Keratinocyte (primary cell): ENCODE measurements around the gene KRT37. TPM values are rescaled to one million over a fixed set of nuclear protein-coding genes. Genes with fewer than 3 reads are reported as not detected.
"Not testable (repeated sequence)": the region's sequence is repeated elsewhere in the genome, so short reads cannot be mapped to it uniquely, and the experiment has no call there.

Experiments used
- DNase-seq: peaks from one replicate; pipeline ENCODE4 v3.0.0-alpha.2; 2011; ENCODE audit warnings: low read depth, missing footprints, low spot score
- FAIRE-seq: peaks from 2 replicates; lab custom pipeline; 2011; peaks lifted over from hg19 to GRCh38; lab: Jason Lieb, UNC
- H2AFZ ChIP-seq: 2 replicates; pipeline ENCODE4 v1.6.0; 2012; ENCODE audit warnings: low read length, control low read depth, inconsistent platforms; ENCODE audit not compliant: control insufficient read depth
- H3K27ac ChIP-seq: 2 replicates; pipeline ENCODE4 v1.5.1; 2011; ENCODE audit warnings: low read length; ENCODE audit not compliant: control insufficient read depth, insufficient read depth
- H3K27me3 ChIP-seq: 3 replicates; pipeline ENCODE4 v1.6.0; 2011; ENCODE audit warnings: low read length; ENCODE audit not compliant: control insufficient read depth, insufficient read depth; ENCODE audit errors: extremely low read depth
- H3K36me3 ChIP-seq, 2 experiments: 2 replicates in 1 of 2; 3 replicates in 1 of 2; pipeline ENCODE4 v1.5.1; 2011; ENCODE audit warnings: low read length in 2 of 2, mild to moderate bottlenecking in 1 of 2; ENCODE audit not compliant: control insufficient read depth in 2 of 2, insufficient read depth in 2 of 2; ENCODE audit errors: extremely low read depth in 1 of 2
- H3K4me1 ChIP-seq: 3 replicates; pipeline ENCODE4 v1.5.1; 2011; ENCODE audit warnings: low read length; ENCODE audit not compliant: control insufficient read depth, insufficient read depth; ENCODE audit errors: extremely low read depth
- H3K4me2 ChIP-seq: 3 replicates; pipeline ENCODE4 v1.6.0; 2011; ENCODE audit warnings: low read depth, low read length; ENCODE audit not compliant: control insufficient read depth, insufficient read depth; ENCODE audit errors: extremely low read depth
- H3K4me3 ChIP-seq, 3 experiments: fragments of 200-600 bp in 1 of 3; sonication (generic) in 1 of 3; 2 replicates in 2 of 3; 3 replicates in 1 of 3; pipeline ENCODE4 v1.5.1; 2011 to 2016; ENCODE audit warnings: low read length in 3 of 3, mild to moderate bottlenecking in 3 of 3, control low read depth in 2 of 3, inconsistent platforms in 1 of 3, low read depth in 1 of 3, mixed read lengths in 1 of 3, mixed run types in 1 of 3, moderate library complexity in 1 of 3; ENCODE audit not compliant: control insufficient read depth in 2 of 3, insufficient read depth in 2 of 3; ENCODE audit errors: extremely low read depth in 1 of 3
- H3K79me2 ChIP-seq: 2 replicates; pipeline ENCODE4 v1.6.0; 2012; ENCODE audit warnings: low read length; ENCODE audit not compliant: control insufficient read depth, insufficient read depth
- H3K9ac ChIP-seq: 3 replicates; pipeline ENCODE4 v1.6.0; 2011; ENCODE audit warnings: low read length; ENCODE audit not compliant: control insufficient read depth, insufficient read depth; ENCODE audit errors: extremely low read depth
- H3K9me1 ChIP-seq: 3 replicates; pipeline ENCODE4 v1.6.0; 2011; ENCODE audit warnings: low read length; ENCODE audit not compliant: control insufficient read depth, insufficient read depth; ENCODE audit errors: extremely low read depth
- H3K9me3 ChIP-seq: 2 replicates; pipeline ENCODE4 v1.5.1; 2012; ENCODE audit warnings: low read depth, low read length; ENCODE audit not compliant: control insufficient read depth
- H4K20me1 ChIP-seq: 3 replicates; pipeline ENCODE4 v1.6.0; 2011; ENCODE audit warnings: low read length; ENCODE audit not compliant: control insufficient read depth, insufficient read depth; ENCODE audit errors: extremely low read depth
- EZH2 ChIP-seq: IDR thresholded peaks from one replicate; pipeline ENCODE4 v1.6.1; 2012; ENCODE audit warnings: inconsistent platforms, mild to moderate bottlenecking, low read length, moderate library complexity
- dilution Hi-C: fragments of 300-500 bp; cut with MboI; formaldehyde crosslinking; loops from one replicate; pipeline ENCODE4 v1.7.0; 2020; ENCODE audit warnings: low sequenced_read_pairs; ENCODE audit not compliant: extremely low pct_ligation_motif_present
- polyA plus RNA-seq, 5 experiments: library from polyadenylated mRNA; depleted of rRNA in 3 of 5; stranded (reverse) in 3 of 5; stranded (forward) in 1 of 5; unstranded in 1 of 5; fragments of >200 nt; gene quantifications; 1 replicate in 1 of 5; 2 replicates in 3 of 5; 3 replicates in 1 of 5; pipeline versions ENCODE4 v1.2.1 to v1.2.3, GENCODE V29; 2011 to 2012; ENCODE audit warnings: missing spikeins in 2 of 5, low read depth in 1 of 5, low replicate concordance in 1 of 5
- TF ChIP-seq, protein P1 (sequence below), 3 experiments: IDR thresholded peaks in 1 of 3; conservative IDR thresholded peaks in 1 of 3; optimal IDR thresholded peaks in 1 of 3; 2 replicates in 2 of 3; 3 replicates in 1 of 3; pipeline versions ENCODE3 to v1.5.1; 2011; ENCODE audit warnings: low read length in 3 of 3, mild to moderate bottlenecking in 3 of 3, moderate library complexity in 2 of 3, control low read depth in 1 of 3, inconsistent platforms in 1 of 3; ENCODE audit not compliant: insufficient read depth in 2 of 3; ENCODE audit errors: extremely low read depth in 1 of 3

Gene KRT37
- polyA plus RNA-seq, 1 donor (not counting 4 experiments of a cell fraction or from before 2014, with no cell fraction given) = 0.08 TPM

GRCh38 chr17:41429667-41430066 is 5.3 kb upstream of the KRT37 start:
- no peak overlapping the region for H3K9ac ChIP-seq
- H2AFZ ChIP-seq = no peak overlapping the region
- H3K4me3 ChIP-seq = no peak overlapping the region
- no peaks in the 10 kb centered on the region for H3K4me1 ChIP-seq
- H3K79me2 ChIP-seq = no peaks in the 10 kb centered on the region
- H3K36me3 ChIP-seq = no peaks in the 10 kb centered on the region
- no peaks in the 10 kb centered on the region for H4K20me1 ChIP-seq
- no peak for DNase-seq
- FAIRE-seq = no peak
- H3K9me3 ChIP-seq = no peaks in the 10 kb centered on the region
- no peaks in the 10 kb centered on the region for H3K9me1 ChIP-seq
- no peak overlapping the region for H3K4me2 ChIP-seq
- H3K27me3 ChIP-seq = no peaks in the 10 kb centered on the region
- dilution Hi-C loops = no loop called here
- TF ChIP-seq, protein P1, sequence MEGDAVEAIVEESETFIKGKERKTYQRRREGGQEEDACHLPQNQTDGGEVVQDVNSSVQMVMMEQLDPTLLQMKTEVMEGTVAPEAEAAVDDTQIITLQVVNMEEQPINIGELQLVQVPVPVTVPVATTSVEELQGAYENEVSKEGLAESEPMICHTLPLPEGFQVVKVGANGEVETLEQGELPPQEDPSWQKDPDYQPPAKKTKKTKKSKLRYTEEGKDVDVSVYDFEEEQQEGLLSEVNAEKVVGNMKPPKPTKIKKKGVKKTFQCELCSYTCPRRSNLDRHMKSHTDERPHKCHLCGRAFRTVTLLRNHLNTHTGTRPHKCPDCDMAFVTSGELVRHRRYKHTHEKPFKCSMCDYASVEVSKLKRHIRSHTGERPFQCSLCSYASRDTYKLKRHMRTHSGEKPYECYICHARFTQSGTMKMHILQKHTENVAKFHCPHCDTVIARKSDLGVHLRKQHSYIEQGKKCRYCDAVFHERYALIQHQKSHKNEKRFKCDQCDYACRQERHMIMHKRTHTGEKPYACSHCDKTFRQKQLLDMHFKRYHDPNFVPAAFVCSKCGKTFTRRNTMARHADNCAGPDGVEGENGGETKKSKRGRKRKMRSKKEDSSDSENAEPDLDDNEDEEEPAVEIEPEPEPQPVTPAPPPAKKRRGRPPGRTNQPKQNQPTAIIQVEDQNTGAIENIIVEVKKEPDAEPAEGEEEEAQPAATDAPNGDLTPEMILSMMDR (optimal IDR thresholded peaks at IDR 0.05 in 1 of 3, IDR thresholded peaks at IDR 0.05 in 1 of 3, conservative IDR thresholded peaks at IDR 0.05 in 1 of 3; ENCODE audit: extremely low read depth in 1 of 3, insufficient read depth in 2 of 3, low read length in 3 of 3) = no peak
- TF ChIP-seq EZH2 = no peak
- no peak overlapping the region for H3K27ac ChIP-seq

GRCh38 chr17:41428591-41429291 is 4.4 kb upstream of the KRT37 start:
- no peak overlapping the region for H3K4me2 ChIP-seq

DNA sequence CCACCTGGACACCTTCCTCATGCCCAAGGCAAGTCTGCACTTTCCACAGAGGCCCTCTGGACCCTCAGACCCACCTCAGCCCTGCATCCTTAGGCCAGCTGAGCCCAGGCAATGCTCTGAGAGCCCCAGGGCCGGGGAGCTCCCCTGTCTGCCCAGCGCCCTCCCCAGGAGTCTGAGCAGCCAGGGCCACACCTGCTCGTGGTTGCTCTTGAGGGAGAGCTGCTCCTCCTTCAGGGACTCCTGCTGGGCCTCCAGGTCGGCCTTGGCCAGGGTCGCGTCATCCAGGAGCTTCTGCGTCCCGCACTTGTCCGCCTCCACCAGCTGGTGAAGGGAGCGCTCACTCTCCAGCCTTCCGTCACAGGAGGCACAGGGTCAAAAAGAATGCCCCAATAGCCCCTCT is 1.8 kb downstream of the KRT37 start:
- dilution Hi-C loops, H3K27ac ChIP-seq, H3K9me3 ChIP-seq, H3K4me3 ChIP-seq, H3K27me3 ChIP-seq, H4K20me1 ChIP-seq, H3K79me2 ChIP-seq, FAIRE-seq, H3K36me3 ChIP-seq, H3K4me2 ChIP-seq, DNase-seq, H3K9ac ChIP-seq, H2AFZ ChIP-seq, H3K9me1 ChIP-seq: not testable (repeated sequence)
- peaks cover 43% of the 10 kb centered on the region for H3K4me1 ChIP-seq

More at GRCh38 chr17:41428591-41429291, 4.4 kb upstream of the KRT37 start:
- no peaks in the 10 kb centered on the region for H3K36me3 ChIP-seq
- FAIRE-seq (no peak), DNase-seq (no peak)
- no peak overlapping the region for H3K27ac ChIP-seq
- H3K79me2 ChIP-seq = no peaks in the 10 kb centered on the region
- no peaks in the 10 kb centered on the region for H3K4me1 ChIP-seq
- H2AFZ ChIP-seq = no peak overlapping the region
- H3K4me3 ChIP-seq = no peak overlapping the region
- H3K9me3 ChIP-seq = no peaks in the 10 kb centered on the region
- H3K27me3 ChIP-seq = no peaks in the 10 kb centered on the region
- H4K20me1 ChIP-seq = no peaks in the 10 kb centered on the region
- dilution Hi-C loops = no loop called here
- no peak overlapping the region for H3K9ac ChIP-seq
- H3K9me1 ChIP-seq = no peaks in the 10 kb centered on the region
- TF ChIP-seq, protein P1 (optimal IDR thresholded peaks at IDR 0.05 in 1 of 3, IDR thresholded peaks at IDR 0.05 in 1 of 3, conservative IDR thresholded peaks at IDR 0.05 in 1 of 3; ENCODE audit: extremely low read depth in 1 of 3, insufficient read depth in 2 of 3, low read length in 3 of 3) = no peak
- no peak for TF ChIP-seq EZH2
